Rectal smooth muscle tissue (tissue), 1 donor: ENCODE data around the gene SPON1.
"Not testable (repeated sequence)": the region's sequence is repeated elsewhere in the genome, so short reads cannot be mapped to it uniquely, and the experiment has no call there.

Source experiments
- H3K27ac ChIP-seq: one replicate; pipeline ENCODE4 v1.7.0; 2013; ENCODE audit warnings: low read depth, low read length, inconsistent platforms
- H3K27me3 ChIP-seq: one replicate; pipeline ENCODE4 v1.7.0; 2013; ENCODE audit warnings: low read length; ENCODE audit not compliant: control insufficient read depth, insufficient read depth
- H3K36me3 ChIP-seq: one replicate; pipeline ENCODE4 v1.7.0; 2013; ENCODE audit warnings: low read length; ENCODE audit not compliant: control insufficient read depth, insufficient read depth
- H3K4me1 ChIP-seq: one replicate; pipeline ENCODE4 v1.7.0; 2013; ENCODE audit warnings: low read length; ENCODE audit not compliant: control insufficient read depth, insufficient read depth
- H3K4me3 ChIP-seq: one replicate; pipeline ENCODE4 v1.7.0; 2013; ENCODE audit warnings: low read length
- H3K9ac ChIP-seq: one replicate; pipeline ENCODE4 v1.7.0; 2013; ENCODE audit warnings: low read length

The SPON1 gene

GRCh38 chr11:13966486-13966885 is 4.0 kb downstream of the SPON1 start:
- H3K36me3 ChIP-seq: no peaks in the 10 kb centered on the region
- H3K27me3 ChIP-seq: peaks cover 7% of the 10 kb centered on the region
- no peaks in the 10 kb centered on the region for H3K4me1 ChIP-seq
- no peak overlapping the region for H3K9ac ChIP-seq
- no peak overlapping the region for H3K27ac ChIP-seq
- no peak overlapping the region for H3K4me3 ChIP-seq

GRCh38 chr11:13970986-13971385 is 8.5 kb downstream of the SPON1 start:
- H3K27ac ChIP-seq: no peak overlapping the region
- no peaks in the 10 kb centered on the region for H3K4me1 ChIP-seq
- no peaks in the 10 kb centered on the region for H3K36me3 ChIP-seq
- no peak overlapping the region for H3K4me3 ChIP-seq
- H3K27me3 ChIP-seq: no peaks in the 10 kb centered on the region
- no peak overlapping the region for H3K9ac ChIP-seq

- no peak overlapping the region for H3K27ac ChIP-seq
Observed at GRCh38 chr11:13972043-13972910, 9.8 kb downstream of the SPON1 start.

GRCh38 chr11:13972944-13973343 is 10.4 kb downstream of the SPON1 start:
- Histone ChIP-seq H3K36me3 (no peaks in the 10 kb centered on the region), H3K4me1 (no peaks in the 10 kb centered on the region), H3K27me3 (no peaks in the 10 kb centered on the region), H3K4me3 (no peak overlapping the region), H3K9ac (no peak overlapping the region), H3K27ac (no peak overlapping the region)

More at GRCh38 chr11:13972043-13972910, 9.8 kb downstream of the SPON1 start:
- Histone ChIP-seq H3K36me3 (no peaks in the 10 kb centered on the region), H3K4me1 (no peaks in the 10 kb centered on the region), H3K27me3 (no peaks in the 10 kb centered on the region), H3K4me3 (no peak overlapping the region), H3K9ac (no peak overlapping the region)

GRCh38 chr11:13974631-13975030 is 12.1 kb downstream of the SPON1 start:
- Histone ChIP-seq H3K9ac (no peak overlapping the region), H3K4me1 (no peaks in the 10 kb centered on the region), H3K36me3 (no peaks in the 10 kb centered on the region), H3K27ac (no peak overlapping the region), H3K4me3 (no peak overlapping the region), H3K27me3 (no peaks in the 10 kb centered on the region)

- H3K4me1 ChIP-seq: peaks cover 19% of the 10 kb centered on the region
- no peaks in the 10 kb centered on the region for H3K36me3 ChIP-seq
- no peaks in the 10 kb centered on the region for H3K27me3 ChIP-seq
- H3K4me3 ChIP-seq: peak overlapping the region; percentile 17
- peak overlapping the region; percentile 71 for H3K27ac ChIP-seq
- H3K9ac ChIP-seq: no peak overlapping the region
Observed at GRCh38 chr11:13983081-13983751, 20.7 kb downstream of the SPON1 start.

GRCh38 chr11:13984616-13985450 is 22.3 kb downstream of the SPON1 start:
- Histone ChIP-seq H3K4me1 (peaks cover 19% of the 10 kb centered on the region), H3K9ac (no peak overlapping the region), H3K36me3 (no peaks in the 10 kb centered on the region), H3K27ac (no peak overlapping the region), H3K27me3 (no peaks in the 10 kb centered on the region), H3K4me3 (no peak overlapping the region)

GRCh38 chr11:13986695-13987094 is 24.2 kb downstream of the SPON1 start:
- not testable (repeated sequence) for H3K4me3 ChIP-seq, H3K9ac ChIP-seq, H3K36me3 ChIP-seq, H3K27me3 ChIP-seq, H3K27ac ChIP-seq
- H3K4me1 ChIP-seq: peaks cover 19% of the 10 kb centered on the region

- H3K4me3 ChIP-seq: peak overlapping the region; percentile 0
- H3K27ac ChIP-seq, H3K9ac ChIP-seq, H3K36me3 ChIP-seq, H3K4me1 ChIP-seq, H3K27me3 ChIP-seq: not testable (repeated sequence)
Observed at GRCh38 chr11:13992158-13992856, 29.8 kb downstream of the SPON1 start.

GRCh38 chr11:13993096-13993765 is 30.7 kb downstream of the SPON1 start:
- Histone ChIP-seq H3K4me3 (no peak overlapping the region), H3K27ac (no peak overlapping the region)

GRCh38 chr11:13997881-13998280 is 35.4 kb downstream of the SPON1 start:
- Histone ChIP-seq H3K4me3 (no peak overlapping the region), H3K9ac (no peak overlapping the region), H3K36me3 (no peaks in the 10 kb centered on the region), H3K27ac (no peak overlapping the region), H3K27me3 (no peaks in the 10 kb centered on the region), H3K4me1 (no peaks in the 10 kb centered on the region)

More at GRCh38 chr11:13993096-13993765, 30.7 kb downstream of the SPON1 start:
- no peak overlapping the region for H3K9ac ChIP-seq
- no peaks in the 10 kb centered on the region for H3K27me3 ChIP-seq
- peaks cover 2% of the 10 kb centered on the region for H3K4me1 ChIP-seq
- no peaks in the 10 kb centered on the region for H3K36me3 ChIP-seq
